HepG2 (cell line): ENCODE measurements around the gene TRIM69. TPM values are rescaled to one million over a fixed set of nuclear protein-coding genes. Genes with fewer than 3 reads are reported as not detected.

Experiments used
- KLF9 ChIP-seq: IDR thresholded peaks from 2 replicates; pipeline ENCODE4 v1.6.1; 2016; ENCODE audit warnings: low read depth
- MED1 ChIP-seq: sonication (generic); formaldehyde crosslinking; IDR thresholded peaks from 2 replicates; pipeline ENCODE4 v1.4.0; 2020; ENCODE audit warnings: missing genetic modification reagents
- PRDM15 ChIP-seq: sonication (generic); formaldehyde crosslinking; IDR thresholded peaks from 2 replicates; pipeline ENCODE4 v1.4.0; 2020; ENCODE audit warnings: missing genetic modification reagents
- SAP130 ChIP-seq: IDR thresholded peaks from 2 replicates; pipeline ENCODE4 v1.6.1; 2016; ENCODE audit warnings: low read depth
- ZNF24 ChIP-seq: fragments of 450-650 bp; IDR thresholded peaks from 2 replicates; pipeline ENCODE4 v1.6.1; 2017; ENCODE audit warnings: antibody characterized with exemption, mild to moderate bottlenecking
- ZNF407 ChIP-seq: sonication (generic); formaldehyde crosslinking; IDR thresholded peaks from one replicate; pipeline ENCODE4 v1.5.1; 2020; ENCODE audit warnings: mild to moderate bottlenecking, missing genetic modification reagents; ENCODE audit errors: not compliant biosample characterization
- ZNF501 ChIP-seq: sonication (generic); formaldehyde crosslinking; IDR thresholded peaks from 2 replicates; pipeline ENCODE4 v1.5.1; 2020; ENCODE audit warnings: mild to moderate bottlenecking, moderate library complexity, missing genetic modification reagents
- polyA plus RNA-seq, 8 experiments: library from polyadenylated mRNA; depleted of rRNA in 3 of 8; stranded (reverse) in 7 of 8; unstranded in 1 of 8; fragments of >200 nt; fragmentation: Illumina TruSeq in 4 of 8; extraction: Trizol in 4 of 8; gene quantifications; 2 replicates each; pipeline versions ENCODE4 v1.2.1 to v1.2.3, GENCODE V29; 2011 to 2016; ENCODE audit warnings: low read depth in 4 of 8, missing spikeins in 1 of 8, mixed read lengths in 1 of 8; ENCODE audit not compliant: insufficient read depth in 1 of 8
- total RNA-seq, 5 experiments: library from RNA; depleted of rRNA; stranded (reverse); fragments of >200 nt; fragmentation: Illumina TruSeq; extraction: Trizol; gene quantifications; 2 replicates each; pipeline ENCODE4 v1.2.3, GENCODE V29; 2016; ENCODE audit warnings: low read depth in 1 of 5

Gene TRIM69
- total and polyA plus RNA-seq, 2 of the 13 experiments (the other 11 are each of a cell fraction or from before 2014, with no cell fraction given) = 2.6 to 3.2 TPM

GRCh38 chr15:44734839-44735481 lies 1.4 kb upstream of the TRIM69 start (continued):
- TF ChIP-seq PRDM15 (CRISPR knock-in tag) (no peak), MED1 (CRISPR knock-in tag) (no peak), ZNF501 (CRISPR knock-in tag) (no peak), ZNF24 (no peak), SAP130 (CRISPR knock-in tag) (no peak), ZNF407 (CRISPR knock-in tag) (no peak), KLF9 (CRISPR knock-in tag) (no peak)
